Measurements from ENCODE around the gene COL10A1.
"Not testable (repeated sequence)": the region's sequence is repeated elsewhere in the genome, so short reads cannot be mapped to it uniquely, and the experiment has no call there.

Gene COL10A1

DNA sequence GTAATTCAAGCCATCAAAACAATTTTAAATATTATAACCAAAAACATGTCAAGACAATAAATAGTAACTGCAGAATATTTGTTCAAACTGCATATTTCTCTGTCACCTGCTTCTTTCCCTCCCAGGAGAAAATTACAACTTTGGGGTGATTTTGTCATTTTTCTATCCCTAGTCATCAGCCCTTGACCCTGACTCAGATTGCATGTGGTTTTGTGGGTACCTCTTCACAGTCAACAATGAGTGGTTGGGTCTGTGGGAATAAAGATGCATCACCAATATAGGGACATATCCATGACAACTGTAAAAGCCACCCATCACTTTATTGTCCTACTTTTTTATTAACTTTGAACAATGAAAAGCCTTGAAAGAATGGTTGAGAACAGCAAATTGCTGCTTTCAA lies 7.3 kb downstream of the COL10A1 start:
- DNase-seq, result no peak

DNA sequence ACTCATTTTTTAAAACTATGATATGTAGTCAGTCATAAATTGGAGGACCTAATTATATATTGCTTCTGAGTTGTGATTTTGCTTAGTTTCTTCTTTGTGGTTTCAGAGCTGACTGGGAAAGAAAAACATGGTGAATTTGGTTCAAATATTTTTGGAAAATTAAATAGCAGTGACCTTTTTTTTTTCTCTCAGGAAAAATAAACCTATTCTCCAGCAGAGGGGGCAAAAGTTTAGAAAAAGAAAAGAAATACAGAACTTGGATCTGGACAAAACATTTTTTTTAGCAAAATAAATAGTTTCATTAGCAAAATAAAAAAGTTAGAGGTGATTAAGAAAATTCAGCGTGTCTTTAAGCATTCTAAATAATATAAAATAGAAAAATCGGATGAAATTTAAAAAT lies 10.2 kb downstream of the COL10A1 start:
- DNase-seq, result no peak

DNA sequence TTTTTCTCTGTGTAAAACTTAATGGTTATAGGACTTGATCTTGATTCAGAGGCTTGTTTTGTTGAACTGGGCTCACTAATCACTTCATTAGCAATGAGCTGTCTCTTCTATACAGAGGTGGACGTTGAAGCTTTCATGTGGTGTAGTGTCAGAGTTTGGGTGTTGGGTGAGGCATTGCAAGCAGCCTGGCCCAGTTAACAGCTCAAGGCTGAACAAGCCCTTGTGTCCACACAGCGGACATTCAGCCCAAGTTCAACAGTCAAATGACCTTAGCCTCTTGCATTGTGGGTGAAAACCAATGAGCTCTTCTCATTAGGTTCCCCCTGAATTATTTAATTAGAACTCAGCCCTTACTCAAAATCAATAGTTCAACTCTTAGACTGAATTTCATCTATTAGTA lies 12.5 kb downstream of the COL10A1 start:
- DNase-seq, result no peak

DNA sequence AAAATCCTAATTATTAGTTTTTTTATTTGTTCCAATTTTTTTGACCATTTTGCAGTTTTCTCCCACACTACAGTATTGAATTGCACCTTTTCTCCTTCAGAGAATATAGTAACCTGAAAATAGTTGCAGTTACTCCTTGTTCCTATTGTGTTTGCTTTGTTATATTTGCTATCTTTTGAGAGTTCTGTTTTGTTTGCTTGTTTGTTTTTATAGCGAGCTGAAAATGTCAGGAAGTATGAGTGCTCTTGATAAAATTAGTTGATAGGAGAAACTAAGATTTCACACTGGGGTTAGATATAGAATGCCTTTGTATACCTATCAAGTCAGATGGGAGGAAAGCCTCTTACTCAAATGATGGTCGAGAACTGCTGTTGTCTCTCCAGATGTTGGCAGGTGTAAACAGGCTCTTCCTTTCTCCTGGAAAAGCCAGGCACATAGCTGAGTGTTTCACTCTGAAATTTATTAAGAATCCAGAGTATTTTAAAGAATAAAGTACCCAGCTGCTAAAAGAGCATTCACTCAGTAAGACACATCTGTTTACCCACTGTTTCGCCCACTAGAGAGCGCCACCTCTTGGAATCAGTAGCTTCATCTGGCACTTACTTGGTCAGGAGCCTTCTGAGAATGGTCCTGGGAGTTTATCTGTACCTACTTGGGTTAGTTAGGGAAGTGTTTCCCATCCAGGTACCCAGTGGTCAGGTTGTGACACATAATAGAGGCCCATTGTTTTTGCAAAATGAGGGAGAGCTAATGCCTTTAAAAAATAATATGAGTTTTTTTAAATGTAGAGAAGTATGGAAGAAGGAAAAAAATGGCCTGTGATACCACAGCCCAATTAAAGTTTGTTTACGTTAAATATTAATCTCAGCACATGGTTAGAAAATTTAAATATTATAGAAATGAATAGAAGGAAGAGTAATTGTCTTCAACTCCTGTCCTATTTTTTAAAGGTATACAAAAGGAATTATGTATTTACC lies 14.1 kb downstream of the COL10A1 start:
- DNase-seq, result no peak

DNA sequence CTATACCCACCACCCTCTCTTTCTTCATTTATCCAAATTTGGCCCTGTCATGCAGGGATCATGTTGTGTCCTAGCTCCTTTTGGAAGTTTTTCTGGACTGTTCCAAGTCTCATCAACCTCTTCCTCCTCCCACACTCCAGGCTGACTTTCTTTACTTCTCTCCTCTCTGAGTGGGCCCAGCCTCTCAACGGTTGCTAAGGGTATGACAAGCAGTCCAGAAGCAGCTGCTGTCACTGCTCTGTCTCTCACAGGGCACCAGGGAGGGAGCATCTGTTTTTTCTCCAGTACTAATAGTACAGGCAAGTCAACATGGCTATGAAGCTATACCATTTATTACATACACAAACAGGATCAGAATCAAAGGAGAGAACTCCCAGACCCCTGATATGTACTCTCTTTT lies 17.1 kb downstream of the COL10A1 start:
- no peak for DNase-seq

DNA sequence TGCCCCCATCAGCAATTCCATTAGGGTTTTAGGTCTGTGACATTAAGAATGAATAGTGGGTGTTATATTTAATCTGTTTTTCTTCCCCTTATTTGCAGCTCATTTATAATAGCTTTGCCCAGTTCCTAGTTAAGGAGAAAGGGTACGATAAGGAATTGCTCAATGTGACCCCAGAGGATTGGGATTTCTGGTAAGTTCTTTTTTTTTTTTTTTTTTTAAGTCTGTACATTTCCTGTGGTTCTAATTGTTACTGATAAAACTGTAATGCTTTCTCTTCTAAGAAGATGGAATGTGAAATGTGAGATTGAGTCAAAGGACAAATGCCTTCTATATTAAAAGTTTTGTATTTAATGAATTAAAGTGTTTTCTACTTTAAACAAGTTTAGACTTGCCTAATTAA lies 19.8 kb downstream of the COL10A1 start:
- DNase-seq, result no peak

GRCh38 chr6:116105247-116105646 lies 20.7 kb downstream of the COL10A1 start:
- no peak for DNase-seq

DNA sequence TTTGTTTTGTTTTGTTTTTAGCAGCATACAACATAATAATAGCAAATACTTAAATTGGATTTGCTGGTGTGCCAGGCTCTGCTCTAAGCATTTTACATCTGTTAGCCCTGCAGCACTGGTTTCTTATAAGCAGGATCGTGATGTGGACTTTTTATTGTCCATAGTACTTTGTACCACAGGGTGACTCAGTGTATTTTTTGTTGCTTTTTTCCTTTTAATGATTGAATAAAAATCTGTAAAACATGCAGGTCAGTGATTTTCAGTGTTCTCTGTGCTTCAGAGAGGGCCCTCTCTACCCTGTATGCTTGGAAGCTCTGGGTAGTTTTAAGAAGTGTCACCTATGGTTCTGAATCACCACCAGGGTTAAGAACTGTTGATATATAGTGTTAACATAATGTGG lies 21.3 kb downstream of the COL10A1 start:
- DNase-seq, result no peak

DNA sequence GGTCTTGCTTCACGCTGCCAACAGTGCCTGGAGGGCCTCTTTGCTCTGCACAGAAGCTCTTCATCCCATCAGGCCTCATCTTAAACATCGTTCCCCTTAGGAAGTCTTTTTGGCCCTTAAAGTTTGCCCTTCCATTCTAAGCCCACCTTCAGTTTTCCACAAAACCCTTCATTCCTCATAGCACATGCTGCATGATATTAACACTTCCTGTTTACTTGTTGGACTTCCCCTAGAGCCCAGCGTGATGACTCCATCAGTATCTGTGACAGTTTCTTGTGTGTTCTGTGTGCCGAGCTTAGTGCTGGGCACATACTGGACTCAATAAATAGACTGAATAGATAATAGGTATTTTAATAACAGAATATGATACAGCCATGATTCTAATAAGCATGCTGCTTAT lies 23.1 kb downstream of the COL10A1 start:
- no peak for DNase-seq

DNA sequence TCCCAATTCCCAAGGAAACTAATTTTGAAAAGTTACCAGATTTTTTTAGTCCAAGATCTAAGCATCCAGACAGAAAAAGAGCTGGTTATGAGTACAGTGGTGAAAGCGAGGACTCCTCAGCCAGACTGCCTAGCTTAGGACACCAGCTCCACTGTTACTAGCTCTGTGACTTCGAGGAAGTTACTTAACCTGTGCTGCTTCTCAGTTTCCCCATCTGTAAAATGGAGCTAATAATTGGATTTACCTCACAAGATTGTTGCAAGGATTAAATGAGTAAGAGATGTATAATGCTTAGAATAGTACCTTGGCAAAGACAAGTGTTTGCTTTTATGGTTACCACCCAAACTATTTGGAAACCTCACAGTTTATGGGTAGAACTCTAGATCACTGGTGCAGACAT lies 24.1 kb downstream of the COL10A1 start:
- DNase-seq, result no peak

- DNase-seq, result no peak
These were observed 24.6 kb downstream of the COL10A1 start for GRCh38 chr6:116101302-116101718.

DNA sequence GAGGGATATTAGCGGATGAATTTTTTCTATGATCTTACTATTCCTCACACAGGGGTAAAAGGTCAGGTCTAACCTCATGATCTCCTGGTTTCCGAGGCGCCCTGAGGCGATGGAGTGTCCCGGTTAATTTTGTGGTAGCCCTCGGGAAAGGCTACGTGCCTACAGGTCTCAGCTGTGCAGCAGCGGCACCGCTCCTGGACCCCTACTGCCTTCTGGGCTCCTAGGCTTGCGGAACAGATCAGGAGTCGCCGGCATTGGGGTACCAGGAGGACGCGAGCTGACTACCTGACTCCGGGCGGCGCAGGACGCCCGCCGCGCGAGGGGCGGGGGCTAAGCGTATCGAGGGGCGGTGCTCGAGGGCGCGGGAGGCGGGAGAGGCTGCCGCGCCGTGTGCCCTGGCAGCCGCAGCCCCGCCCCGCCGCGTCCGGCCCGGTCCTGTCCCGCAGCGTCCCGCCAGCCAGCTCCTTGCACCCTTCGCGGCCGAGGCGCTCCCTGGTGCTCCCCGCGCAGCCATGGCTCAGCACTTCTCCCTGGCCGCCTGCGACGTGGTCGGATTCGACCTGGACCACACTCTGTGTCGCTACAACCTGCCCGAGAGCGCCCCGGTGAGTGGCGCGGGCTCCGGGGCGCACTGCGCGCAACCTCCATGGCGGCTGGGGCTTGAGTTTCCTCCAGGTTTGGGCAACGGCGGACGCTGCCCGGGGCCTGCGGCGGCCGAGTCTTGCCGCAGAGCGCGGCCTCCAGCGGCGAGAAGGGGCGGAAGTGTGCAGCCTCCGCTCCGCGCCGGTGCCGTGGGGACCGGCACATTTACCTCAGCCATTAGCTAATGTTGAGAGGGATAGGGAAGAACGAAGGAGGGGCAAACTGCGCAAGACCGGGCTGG lies 25.3 kb downstream of the COL10A1 start, which contains the start of gene NT5DC1:
Gene NT5DC1, plus strand, starts transcription at position 435 of the 883 bp plus-strand sequence. Its CDS starts 78 bp downstream, at position 513.
- peak; percentile 87 for DNase-seq

GRCh38 chr6:116099036-116099435 lies 26.9 kb downstream of the COL10A1 start:
- no peak for DNase-seq

GRCh38 chr6:116096979-116097816 lies 28.7 kb downstream of the COL10A1 start:
- no peak for DNase-seq

DNA sequence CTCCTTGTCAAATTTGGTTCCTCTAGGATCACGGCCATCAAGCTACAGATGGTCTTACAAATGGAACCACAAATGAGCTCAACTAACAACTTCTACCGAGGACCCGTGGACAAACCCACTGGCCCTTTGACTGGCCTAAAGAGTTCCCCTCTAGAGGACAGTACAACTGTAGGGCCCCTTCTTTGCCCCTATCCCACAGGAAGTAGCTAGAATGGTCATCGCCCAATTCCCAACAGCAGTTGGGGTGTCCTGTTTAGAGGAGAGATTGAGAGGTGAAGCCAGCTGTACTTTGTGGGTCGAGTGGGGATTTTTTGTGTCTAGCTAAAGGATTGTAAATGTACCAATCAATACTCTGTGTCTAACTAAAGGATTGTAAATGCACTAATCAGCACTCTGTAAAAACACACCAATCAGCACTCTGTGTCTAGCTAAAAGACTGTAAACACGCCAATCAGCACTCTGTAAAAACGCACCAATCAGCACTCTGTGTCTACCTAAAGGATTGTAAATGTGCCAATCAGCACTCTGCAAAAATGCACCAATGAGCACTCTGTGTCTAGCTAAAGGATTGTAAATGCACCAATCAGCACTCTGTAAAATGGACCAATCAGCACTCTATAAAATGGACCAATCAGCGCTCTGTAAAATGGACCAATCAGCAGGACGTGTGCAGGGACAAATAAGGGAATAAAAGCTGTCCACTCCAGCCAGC lies 29.7 kb downstream of the COL10A1 start:
- not testable (repeated sequence) for DNase-seq

GRCh38 chr6:116094041-116094440 lies 31.9 kb downstream of the COL10A1 start:
- DNase-seq, result no peak

- no peak for DNase-seq
These were observed 35.7 kb downstream of the COL10A1 start for GRCh38 chr6:116090251-116090650.

DNA sequence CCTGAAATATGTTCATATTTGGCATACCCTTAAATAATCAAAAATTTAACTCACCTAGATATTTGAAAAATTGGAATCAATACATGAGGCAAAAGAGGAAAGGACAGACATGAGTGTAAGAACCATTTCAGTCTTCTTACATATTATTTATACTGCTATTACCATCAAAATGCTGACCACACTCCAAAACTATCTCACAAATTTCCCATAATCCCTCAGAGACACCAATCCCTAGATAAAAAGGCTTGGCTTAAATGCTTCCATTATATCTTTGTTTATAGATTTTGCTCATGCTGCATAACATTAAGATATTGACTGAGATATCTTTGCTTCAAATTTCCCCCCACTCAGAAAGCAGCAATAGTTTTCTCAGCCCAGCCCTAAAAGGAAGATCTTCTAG lies 37.0 kb downstream of the COL10A1 start:
- DNase-seq, result no peak

GRCh38 chr6:116087437-116088027 lies 38.4 kb downstream of the COL10A1 start:
- no peak for DNase-seq

DNA sequence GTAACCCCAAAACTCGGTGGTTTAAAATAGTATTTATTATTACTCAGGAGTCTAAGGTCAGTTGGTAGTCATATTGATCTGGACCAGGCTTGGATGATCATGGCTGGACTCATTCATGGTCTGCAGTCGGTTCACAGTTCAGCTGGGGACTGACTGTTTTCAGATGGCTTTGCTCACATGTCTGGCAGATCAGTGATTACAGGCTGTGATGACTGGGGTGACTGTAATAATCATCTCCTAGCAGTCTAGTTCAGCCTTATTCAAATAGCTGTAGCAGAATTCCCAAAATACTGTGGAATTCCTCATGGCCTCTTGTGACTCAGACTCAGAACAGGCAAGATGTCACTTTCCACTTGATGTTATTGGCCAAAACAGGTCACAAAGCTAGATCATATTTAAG lies 41.6 kb downstream of the COL10A1 start:
- no peak for DNase-seq

DNA sequence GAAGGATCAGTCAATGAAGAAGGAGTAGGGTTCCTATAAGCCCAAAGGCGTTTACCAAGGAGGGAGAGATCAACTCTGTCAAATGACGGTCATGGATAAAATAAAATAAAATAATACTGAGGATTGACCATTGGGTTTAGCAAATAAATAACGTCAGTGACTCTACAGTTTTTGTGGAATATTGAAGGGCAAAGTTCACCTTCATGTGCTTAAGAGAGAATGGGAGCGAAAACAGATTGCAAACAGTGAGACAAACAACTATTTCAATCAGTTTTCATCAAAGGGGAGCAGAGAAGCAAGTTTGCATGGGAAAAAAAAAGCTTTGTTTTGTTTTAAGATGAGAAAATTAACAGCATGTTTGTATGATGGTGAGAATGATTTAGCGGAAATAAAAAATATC lies 42.9 kb downstream of the COL10A1 start:
- DNase-seq, result no peak

GRCh38 chr6:116078945-116079344 lies 47.0 kb downstream of the COL10A1 start:
- DNase-seq, result no peak

Data from right forelimb (tissue), 1 donor.